ENCODE results near the gene MAL. TPM values are rescaled to one million over a fixed set of nuclear protein-coding genes. Genes with fewer than 3 reads are reported as not detected.

The MAL gene
- total RNA-seq, 4 donors from 2014 or later = 60.0 to 200 (median 121) TPM

DNA sequence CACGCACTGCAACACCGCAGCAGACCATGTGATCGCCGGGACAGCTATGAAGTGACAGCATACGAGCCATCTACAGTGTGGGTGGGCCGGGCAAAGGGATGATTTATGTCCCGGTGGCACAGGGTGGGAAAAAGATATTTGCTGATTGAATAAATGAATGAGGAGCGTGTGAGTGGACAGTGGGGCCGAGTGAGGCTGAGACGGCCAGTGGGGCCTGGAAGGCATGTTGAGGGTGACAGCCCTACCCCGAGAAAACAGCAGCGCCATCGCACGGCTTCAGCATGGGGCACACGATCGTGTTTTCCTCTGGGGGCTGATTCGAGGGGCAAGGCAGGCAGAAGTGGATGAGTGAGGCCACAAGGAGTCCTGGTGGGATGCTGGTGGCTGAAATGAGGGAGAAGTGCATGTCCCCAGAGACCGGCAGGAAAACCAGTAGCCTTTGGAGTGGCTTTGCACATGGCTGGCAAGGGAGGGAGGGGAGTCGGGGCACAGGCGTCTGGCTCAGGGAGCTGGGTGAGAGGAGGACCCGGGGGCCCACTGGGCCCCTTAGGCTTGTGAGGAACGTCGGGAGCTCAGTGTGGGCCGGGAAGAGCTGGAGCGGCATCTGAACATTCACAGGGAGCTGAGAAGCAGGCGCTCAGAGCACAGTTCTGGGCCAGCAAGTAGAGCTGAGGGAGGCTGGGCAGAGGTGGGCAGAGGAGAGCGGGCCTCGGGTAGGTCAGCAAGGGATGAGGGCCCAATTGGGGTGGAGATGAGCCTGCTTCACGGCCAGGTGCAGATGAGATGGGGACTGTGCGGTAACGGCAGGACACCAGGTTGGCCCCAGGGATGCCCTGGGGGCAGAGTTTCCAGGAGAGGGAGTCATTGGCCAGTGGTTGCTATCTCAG, 32.1 kb upstream of the MAL start:
- TF ChIP-seq POLR2A (IDR thresholded peaks at IDR 0.05) (no peak), CTCF (IDR thresholded peaks at IDR 0.05) (no peak), EP300 (IDR thresholded peaks at IDR 0.05) (no peak)
- peaks cover 0 to 40% of the 10 kb centered on the region in 2 donors for H3K27me3 ChIP-seq
- H3K9me3 ChIP-seq = no peaks in the 10 kb centered on the region
- peaks cover 0 to 5% (median 0%) of the 10 kb centered on the region in 4 donors for H3K4me1 ChIP-seq
- no peak overlapping the region for H3K4me3 ChIP-seq
- no peaks in the 10 kb centered on the region for H3K36me3 ChIP-seq
- no peak for DNase-seq (ENCODE audit: low spot score in 2 of 2)
- H3K27ac ChIP-seq = no peak overlapping the region
- WGBS, 2 donors = 79 to 83% methylated on average over 31 of the region's 31 CpGs

- TF ChIP-seq POLR2A (IDR thresholded peaks at IDR 0.05) (no peak), CTCF (IDR thresholded peaks at IDR 0.05) (no peak), EP300 (IDR thresholded peaks at IDR 0.05) (no peak)
- no peak for DNase-seq (ENCODE audit: low spot score in 2 of 2)
- Histone ChIP-seq H3K4me1 (peaks cover 0 to 6% (median 0%) of the 10 kb centered on the region in 4 donors), H3K4me3 (no peak overlapping the region), H3K9me3 (no peaks in the 10 kb centered on the region), H3K27me3 (peaks cover 0 to 48% of the 10 kb centered on the region in 2 donors), H3K27ac (no peak overlapping the region), H3K36me3 (no peaks in the 10 kb centered on the region)
- 65 to 76% methylated on average over 16 of the region's 16 CpGs for WGBS, 2 donors
Observed at GRCh38 chr2:94994063-94994913, 31.2 kb upstream of the MAL start.

- no peak for DNase-seq (ENCODE audit: low spot score in 2 of 2)
- no peak overlapping the region for H3K27ac ChIP-seq
- peaks cover 0 to 6% (median 0%) of the 10 kb centered on the region in 4 donors for H3K4me1 ChIP-seq
- no peak overlapping the region for H3K4me3 ChIP-seq
- WGBS, 2 donors = 80 to 84% methylated on average over 3 of the region's 3 CpGs
- no peaks in the 10 kb centered on the region for H3K9me3 ChIP-seq
- TF ChIP-seq POLR2A (IDR thresholded peaks at IDR 0.05) = no peak
- H3K36me3 ChIP-seq = no peaks in the 10 kb centered on the region
- peaks cover 0 to 55% of the 10 kb centered on the region in 2 donors for H3K27me3 ChIP-seq
Observed at GRCh38 chr2:94994914-94995552, 30.5 kb upstream of the MAL start.

GRCh38 chr2:94995553-94996304, 29.8 kb upstream of the MAL start:
- WGBS, 2 donors = 59 to 64% methylated on average over 7 of the region's 7 CpGs
- H3K9me3 ChIP-seq = no peaks in the 10 kb centered on the region
- H3K4me1 ChIP-seq = peaks cover 0 to 6% (median 0%) of the 10 kb centered on the region in 4 donors
- TF ChIP-seq POLR2A (IDR thresholded peaks at IDR 0.05) = no peak
- TF ChIP-seq CTCF (IDR thresholded peaks at IDR 0.05) = no peak
- TF ChIP-seq EP300 (IDR thresholded peaks at IDR 0.05) = no peak
- DNase-seq (ENCODE audit: low spot score in 2 of 2) = no peak
- peaks cover 0 to 55% of the 10 kb centered on the region in 2 donors for H3K27me3 ChIP-seq
- no peak overlapping the region for H3K4me3 ChIP-seq
- H3K36me3 ChIP-seq = no peaks in the 10 kb centered on the region
- H3K27ac ChIP-seq = no peak overlapping the region

Data from tibial nerve (tissue), 4 donors.